Endothelial cell of umbilical vein (primary cell): ENCODE measurements around the gene CIDEB. TPM values are rescaled to one million over a fixed set of nuclear protein-coding genes. Genes with fewer than 3 reads are reported as not detected.

Source experiments
- BruUV-seq: library from RNA; stranded (reverse); fragments of 400-500 nt; replicated peaks from 2 replicates; lab custom pipeline; 2021; lab: Mats Ljungman, UMichigan
- CTCF ChIA-PET: fragments of 300-600, 350-600 bp; sonication (Branson Sonifier 250); formaldehyde crosslinking; loops from one replicate; lab custom pipeline; 2021; ENCODE audit warnings: antibody characterized with exemption, inconsistent platforms; lab: Charles Lee
- POLR2A ChIA-PET: fragments of 300-600, 350-600 bp; sonication (Branson Sonifier 250); formaldehyde crosslinking; loops from one replicate; lab custom pipeline; 2021; ENCODE audit warnings: antibody characterized with exemption, inconsistent platforms; lab: Charles Lee
- DNase-seq: peaks from one replicate; pipeline ENCODE4 v3.0.0-alpha.2; 2011; ENCODE audit warnings: low read depth, low spot score
- FAIRE-seq: peaks from 2 replicates; lab custom pipeline; 2011; peaks lifted over from hg19 to GRCh38; lab: Jason Lieb, UNC
- H2AFZ ChIP-seq: 2 replicates; pipeline ENCODE4 v1.6.0; 2012; ENCODE audit warnings: low read depth, low read length, control low read depth, inconsistent platforms
- H3K27ac ChIP-seq: 2 replicates; pipeline ENCODE4 v1.5.1; 2011; ENCODE audit warnings: low read depth, mild to moderate bottlenecking, control low read depth, low read length, moderate library complexity; ENCODE audit not compliant: insufficient read depth
- H3K27me3 ChIP-seq, 2 experiments: 2 replicates each; pipeline versions ENCODE4 v1.6.0 to v1.6.1; 2011; ENCODE audit warnings: low read length in 2 of 2, mixed read lengths in 1 of 2; ENCODE audit not compliant: control insufficient read depth in 2 of 2, insufficient read depth in 2 of 2
- H3K36me3 ChIP-seq, 2 experiments: 2 replicates in 1 of 2; 3 replicates in 1 of 2; pipeline ENCODE4 v1.5.1; 2011; ENCODE audit warnings: low read length in 2 of 2, mild to moderate bottlenecking in 1 of 2, moderate library complexity in 1 of 2; ENCODE audit not compliant: control insufficient read depth in 2 of 2, insufficient read depth in 2 of 2; ENCODE audit errors: extremely low read depth in 1 of 2
- H3K4me1 ChIP-seq: 3 replicates; pipeline ENCODE4 v1.5.1; 2011; ENCODE audit warnings: mild to moderate bottlenecking, low read length; ENCODE audit not compliant: control insufficient read depth, insufficient read depth; ENCODE audit errors: extremely low read depth
- H3K4me2 ChIP-seq: 2 replicates; pipeline ENCODE4 v1.6.1; 2011; ENCODE audit warnings: low read length, control low read depth, mixed read lengths; ENCODE audit not compliant: insufficient read depth
- H3K4me3 ChIP-seq, 3 experiments: fragments of 200-600 bp in 1 of 3; sonication (generic), shearing (Covaris generic) in 1 of 3; replicated peaks in 1 of 3; 2 replicates each; pipeline ENCODE4 v1.5.1; 2011 to 2016; ENCODE audit warnings: control low read depth in 3 of 3, low read length in 3 of 3, mild to moderate bottlenecking in 2 of 3, inconsistent platforms in 1 of 3, low read depth in 1 of 3, moderate library complexity in 1 of 3; ENCODE audit not compliant: insufficient read depth in 1 of 3
- H3K79me2 ChIP-seq: 2 replicates; pipeline ENCODE4 v1.6.0; 2012; ENCODE audit warnings: low read length, inconsistent platforms; ENCODE audit not compliant: control insufficient read depth, insufficient read depth
- H3K9ac ChIP-seq: replicated peaks from 2 replicates; pipeline ENCODE3; 2011; ENCODE audit warnings: low read length, control low read depth; ENCODE audit not compliant: insufficient read depth; ENCODE audit errors: extremely low read depth
- H3K9me1 ChIP-seq: replicated peaks from 3 replicates; pipeline ENCODE4 v1.6.0; 2011; ENCODE audit warnings: mild to moderate bottlenecking, low read length; ENCODE audit not compliant: control insufficient read depth, insufficient read depth; ENCODE audit errors: extremely low read depth
- H3K9me3 ChIP-seq: replicated peaks from 2 replicates; pipeline ENCODE4 v1.5.1; 2012; ENCODE audit warnings: low read length, inconsistent platforms; ENCODE audit not compliant: control insufficient read depth, insufficient read depth
- H4K20me1 ChIP-seq: replicated peaks from 2 replicates; pipeline ENCODE3; 2011; ENCODE audit warnings: mild to moderate bottlenecking, low read length; ENCODE audit not compliant: control insufficient read depth, insufficient read depth; ENCODE audit errors: extremely low read depth
- EZH2 ChIP-seq: IDR thresholded peaks from 2 replicates; pipeline ENCODE4 v1.6.1; 2012; ENCODE audit warnings: borderline replicate concordance, low read depth, mild to moderate bottlenecking, moderate library complexity, low read length, inconsistent platforms; ENCODE audit not compliant: severe bottlenecking
- FOS ChIP-seq: IDR thresholded peaks from 2 replicates; pipeline ENCODE4 v1.6.1; 2011; ENCODE audit warnings: mild to moderate bottlenecking, low read length, moderate library complexity, borderline replicate concordance; ENCODE audit not compliant: insufficient read depth
- GATA2 ChIP-seq: IDR thresholded peaks from 2 replicates; pipeline ENCODE4 v1.7.0; 2011; ENCODE audit warnings: low read depth, mild to moderate bottlenecking, moderate library complexity, mixed read lengths, low read length; ENCODE audit not compliant: insufficient read length, insufficient read depth
- JUN ChIP-seq: IDR thresholded peaks from 2 replicates; pipeline ENCODE4 v1.6.1; 2011; ENCODE audit warnings: borderline replicate concordance, low read depth; ENCODE audit not compliant: insufficient read length, insufficient read depth
- MYC ChIP-seq: IDR thresholded peaks from one replicate; pipeline ENCODE4 v1.6.1; 2011; ENCODE audit warnings: mild to moderate bottlenecking, low read depth, low read length
- POLR2A ChIP-seq: IDR thresholded peaks from 2 replicates; pipeline ENCODE4 v1.6.1; 2012; ENCODE audit warnings: low read depth, mild to moderate bottlenecking, control low read depth, low read length
- POLR2AphosphoS5 ChIP-seq: IDR thresholded peaks from 2 replicates; pipeline ENCODE4 v1.6.1; 2012; ENCODE audit warnings: low read depth, mild to moderate bottlenecking, control low read depth, low read length, moderate library complexity; ENCODE audit not compliant: insufficient read depth
- dilution Hi-C: fragments of 300-500 bp; cut with MboI; formaldehyde crosslinking; loops from one replicate; pipeline ENCODE4 v1.15.0; 2019; ENCODE audit warnings: low sequenced_read_pairs; ENCODE audit not compliant: extremely low pct_ligation_motif_present
- intact Hi-C: fragments of 100-400 bp; cut with micrococcal nuclease; formaldehyde crosslinking; loops from one replicate; pipeline ENCODE4 v1.10.0; 2022
- polyA plus RNA-seq, 4 experiments: library from polyadenylated mRNA; depleted of rRNA in 3 of 4; stranded (reverse) in 3 of 4; unstranded in 1 of 4; fragments of >200 nt; gene quantifications; 2 replicates each; pipeline versions ENCODE4 v1.2.1 to v1.2.3, GENCODE V29; 2011 to 2012; ENCODE audit warnings: missing spikeins in 1 of 4
- total RNA-seq: library from RNA; stranded (reverse); gene quantifications from 2 replicates; pipeline ENCODE4 v1.2.3, GENCODE V29; 2021
- TF ChIP-seq, protein P1 (sequence below): IDR thresholded peaks from 2 replicates; pipeline ENCODE4 v1.6.1; 2011; ENCODE audit not compliant: insufficient read depth, insufficient read length
- TF ChIP-seq, protein P2 (sequence below), 2 donors: IDR thresholded peaks; 1 replicate in 1 of 2; 2 replicates in 1 of 2; pipeline ENCODE4 v1.5.1; 2011; ENCODE audit warnings: low read length in 2 of 2, mild to moderate bottlenecking in 2 of 2, moderate library complexity in 2 of 2, control low read depth in 1 of 2, inconsistent platforms in 1 of 2, low read depth in 1 of 2; ENCODE audit not compliant: insufficient read depth in 1 of 2; ENCODE audit errors: extremely low read depth in 1 of 2

Gene CIDEB
- total and polyA plus RNA-seq, 2 donors (not counting 3 experiments of a cell fraction or from before 2014, with no cell fraction given) = 5.2 to 7.2 TPM

DNA sequence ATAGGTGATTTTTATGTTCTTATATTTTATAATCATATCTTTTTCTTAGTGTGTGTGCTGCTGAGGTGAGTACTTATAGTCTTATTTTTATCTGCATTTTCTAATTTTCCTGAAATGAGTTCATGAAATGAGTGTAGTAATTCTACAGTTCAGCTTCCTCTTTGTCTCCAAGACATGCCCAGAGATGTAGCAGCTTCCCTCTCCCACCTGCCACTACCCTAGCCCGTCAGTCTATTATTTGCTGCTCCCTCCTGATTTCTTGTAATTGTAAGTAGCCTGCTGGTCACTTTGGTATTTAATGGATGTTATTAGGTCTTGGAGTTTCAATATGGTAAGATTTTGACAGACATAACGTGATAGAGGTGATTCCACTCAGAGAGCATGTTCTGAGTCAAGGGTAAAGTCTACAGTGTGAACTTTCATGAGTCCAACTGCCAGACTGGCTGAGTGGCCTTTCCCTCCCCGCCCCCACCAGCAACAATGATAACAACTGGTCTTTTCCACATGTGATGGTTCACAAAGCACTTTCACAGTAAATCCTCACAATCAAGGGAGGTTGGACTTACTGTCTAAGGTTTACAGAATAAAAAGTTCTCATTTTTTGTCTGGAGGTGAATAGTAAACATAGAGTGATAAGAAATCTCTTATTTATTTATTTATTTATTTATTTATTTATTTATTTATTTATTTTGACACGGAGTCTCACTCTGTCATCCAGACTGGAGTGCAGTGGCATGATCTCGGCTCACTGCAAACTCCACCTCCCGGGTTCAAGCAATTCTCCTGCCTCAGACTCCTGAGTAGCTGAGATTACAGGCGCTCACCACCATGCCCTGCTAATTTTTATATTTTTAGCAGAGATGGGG, 36.3 kb upstream of the CIDEB start:
- CTCF ChIA-PET = interaction anchor here (0.7 to 5.7 kb wide), 4 partner anchors 9 to 87 kb away, joined by 3 to 57 read pairs (median 5); partner anchors contain the start of gene ADCY4
- Histone ChIP-seq H3K4me1 (peaks cover 9% of the 10 kb centered on the region), H3K4me3 (no peak overlapping the region), H3K4me2 (no peak overlapping the region), H3K27me3 (peaks cover 8 to 9% of the 10 kb centered on the region in 2 experiments), H3K79me2 (no peaks in the 10 kb centered on the region), H4K20me1 (no peaks in the 10 kb centered on the region), H2AFZ (no peak overlapping the region), H3K27ac (no peak overlapping the region), H3K9ac (no peak overlapping the region), H3K36me3 (no peaks in the 10 kb centered on the region), H3K9me1 (no peaks in the 10 kb centered on the region), H3K9me3 (no peaks in the 10 kb centered on the region)
- no peak for DNase-seq
- intact Hi-C loops = no loop called here
- TF ChIP-seq POLR2A = no peak
- TF ChIP-seq EZH2 = no peak
- no peak for TF ChIP-seq POLR2AphosphoS5
- TF ChIP-seq, protein P1, sequence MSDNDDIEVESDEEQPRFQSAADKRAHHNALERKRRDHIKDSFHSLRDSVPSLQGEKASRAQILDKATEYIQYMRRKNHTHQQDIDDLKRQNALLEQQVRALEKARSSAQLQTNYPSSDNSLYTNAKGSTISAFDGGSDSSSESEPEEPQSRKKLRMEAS = no peak
- TF ChIP-seq, protein P2, sequence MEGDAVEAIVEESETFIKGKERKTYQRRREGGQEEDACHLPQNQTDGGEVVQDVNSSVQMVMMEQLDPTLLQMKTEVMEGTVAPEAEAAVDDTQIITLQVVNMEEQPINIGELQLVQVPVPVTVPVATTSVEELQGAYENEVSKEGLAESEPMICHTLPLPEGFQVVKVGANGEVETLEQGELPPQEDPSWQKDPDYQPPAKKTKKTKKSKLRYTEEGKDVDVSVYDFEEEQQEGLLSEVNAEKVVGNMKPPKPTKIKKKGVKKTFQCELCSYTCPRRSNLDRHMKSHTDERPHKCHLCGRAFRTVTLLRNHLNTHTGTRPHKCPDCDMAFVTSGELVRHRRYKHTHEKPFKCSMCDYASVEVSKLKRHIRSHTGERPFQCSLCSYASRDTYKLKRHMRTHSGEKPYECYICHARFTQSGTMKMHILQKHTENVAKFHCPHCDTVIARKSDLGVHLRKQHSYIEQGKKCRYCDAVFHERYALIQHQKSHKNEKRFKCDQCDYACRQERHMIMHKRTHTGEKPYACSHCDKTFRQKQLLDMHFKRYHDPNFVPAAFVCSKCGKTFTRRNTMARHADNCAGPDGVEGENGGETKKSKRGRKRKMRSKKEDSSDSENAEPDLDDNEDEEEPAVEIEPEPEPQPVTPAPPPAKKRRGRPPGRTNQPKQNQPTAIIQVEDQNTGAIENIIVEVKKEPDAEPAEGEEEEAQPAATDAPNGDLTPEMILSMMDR (IDR thresholded peaks at IDR 0.05; ENCODE audit: extremely low read depth in 1 of 2, insufficient read depth in 1 of 2, low read depth in 1 of 2, low read length in 2 of 2) = no peak
- TF ChIP-seq GATA2 = no peak
- TF ChIP-seq FOS = no peak
- no peak for TF ChIP-seq MYC
- no peak for TF ChIP-seq JUN
- dilution Hi-C loops = no loop called here
- FAIRE-seq = no peak
- BruUV-seq = no TSS peak
- POLR2A ChIA-PET = no interaction called here
